Left hindlimb (tissue), 1 donor: ENCODE measurements around the gene TMEM120A.

Experiments used
- DNase-seq: peaks from one replicate; pipeline ENCODE4 v3.0.0-alpha.2; 2018

TMEM120A gene

DNA sequence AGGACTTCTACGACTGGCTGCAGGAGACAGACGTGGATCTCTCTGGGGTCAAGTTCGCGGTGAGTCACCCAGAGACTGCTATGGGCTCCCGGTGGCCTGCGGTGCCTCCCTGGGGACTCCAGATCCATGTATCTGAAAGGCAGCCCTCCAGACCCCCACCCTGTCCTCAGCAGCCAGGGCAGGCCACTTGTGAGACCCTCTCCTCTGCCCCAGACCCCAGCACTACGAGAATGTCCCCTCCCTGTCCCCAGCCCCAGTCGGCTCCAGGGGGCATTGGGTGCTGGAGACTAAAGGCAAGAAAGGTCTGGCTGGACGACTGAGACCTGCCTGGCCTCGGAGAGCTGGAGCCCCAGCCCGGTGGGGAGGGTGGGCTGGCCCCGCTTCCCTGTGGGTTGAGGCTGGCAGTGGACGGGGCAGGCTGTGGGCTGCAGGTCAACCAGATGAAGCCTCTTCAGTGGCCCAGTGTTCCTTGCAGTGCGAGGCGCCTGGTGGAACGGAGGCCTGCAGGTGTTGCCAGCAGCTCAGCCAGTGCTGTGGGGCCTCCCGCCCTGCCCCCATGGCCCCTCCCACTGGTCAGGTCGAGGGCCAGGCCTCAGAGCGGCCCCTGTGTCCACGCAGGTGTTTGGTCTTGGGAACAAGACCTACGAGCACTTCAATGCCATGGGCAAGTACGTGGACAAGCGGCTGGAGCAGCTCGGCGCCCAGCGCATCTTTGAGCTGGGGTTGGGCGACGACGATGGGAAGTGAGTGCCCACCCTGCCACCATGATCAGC is 13.8 kb downstream of the TMEM120A start:
- no peak for DNase-seq

DNA sequence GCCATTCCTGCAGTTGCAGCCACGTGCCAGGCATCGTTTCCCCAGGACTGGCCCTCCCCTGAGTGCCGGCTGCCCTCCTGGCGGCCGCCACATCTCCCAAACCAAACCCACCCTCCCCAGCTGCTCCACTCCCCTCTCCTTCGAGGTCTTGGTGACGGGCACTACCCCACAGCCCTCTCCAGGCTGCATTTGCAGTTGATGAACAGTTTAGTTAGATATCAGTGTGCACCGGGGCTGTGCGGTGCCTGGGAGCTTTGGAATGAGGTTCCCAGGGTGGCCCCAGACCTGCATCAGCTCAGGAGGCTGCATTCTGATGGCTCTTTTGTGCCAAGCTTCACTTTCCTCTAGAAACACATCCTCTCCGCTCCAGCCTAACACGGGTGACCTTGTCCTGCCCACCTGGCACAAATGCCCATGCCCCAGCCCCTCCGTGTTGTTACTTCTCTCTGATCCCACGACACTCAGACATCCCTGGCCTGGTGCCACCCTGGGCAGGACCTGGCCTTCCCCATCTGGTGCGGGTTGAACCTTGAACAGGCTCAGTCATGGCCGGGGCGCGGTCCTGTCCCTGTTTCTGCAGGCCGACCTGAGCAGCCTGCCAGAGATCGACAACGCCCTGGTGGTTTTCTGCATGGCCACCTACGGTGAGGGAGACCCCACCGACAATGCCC is 14.5 kb downstream of the TMEM120A start:
- DNase-seq = no peak

GRCh38 chr7:75977743-75978142 is 16.7 kb downstream of the TMEM120A start:
- peak; percentile 87 for DNase-seq

GRCh38 chr7:75971961-75972763 is 22.2 kb downstream of the TMEM120A start:
- DNase-seq = no peak

DNA sequence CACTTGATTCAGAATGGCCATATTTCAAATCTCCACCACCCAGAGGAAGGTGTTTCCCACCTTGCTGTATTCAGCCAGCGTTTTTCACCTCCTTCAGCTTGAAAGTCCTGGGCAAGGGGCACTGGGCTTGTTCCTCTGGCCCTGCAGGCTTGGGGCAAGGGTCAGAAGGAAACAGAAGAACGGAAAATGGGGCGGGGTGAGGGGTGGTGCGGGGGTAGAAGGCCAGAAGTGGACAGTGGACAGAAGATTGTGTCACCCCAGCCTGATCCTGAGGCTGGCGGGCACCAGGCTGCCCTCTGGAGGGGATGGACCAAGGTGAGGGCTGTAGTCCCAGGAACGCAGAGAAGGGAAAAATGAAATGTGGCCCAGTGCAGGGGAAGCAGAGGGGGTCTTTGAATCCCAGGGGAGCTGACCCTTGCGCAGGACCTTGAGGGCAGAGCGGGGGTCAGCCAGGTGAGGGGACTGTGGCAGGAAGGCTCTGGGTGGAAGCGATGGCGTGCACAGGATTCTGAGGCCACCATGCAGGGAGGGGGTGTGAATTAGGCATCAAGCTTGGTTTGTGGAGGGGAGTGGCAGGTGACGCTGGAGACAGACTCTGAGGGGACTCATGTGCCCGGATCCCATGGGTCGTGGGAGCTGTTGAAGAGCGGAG is 23.0 kb downstream of the TMEM120A start:
- no peak for DNase-seq

DNA sequence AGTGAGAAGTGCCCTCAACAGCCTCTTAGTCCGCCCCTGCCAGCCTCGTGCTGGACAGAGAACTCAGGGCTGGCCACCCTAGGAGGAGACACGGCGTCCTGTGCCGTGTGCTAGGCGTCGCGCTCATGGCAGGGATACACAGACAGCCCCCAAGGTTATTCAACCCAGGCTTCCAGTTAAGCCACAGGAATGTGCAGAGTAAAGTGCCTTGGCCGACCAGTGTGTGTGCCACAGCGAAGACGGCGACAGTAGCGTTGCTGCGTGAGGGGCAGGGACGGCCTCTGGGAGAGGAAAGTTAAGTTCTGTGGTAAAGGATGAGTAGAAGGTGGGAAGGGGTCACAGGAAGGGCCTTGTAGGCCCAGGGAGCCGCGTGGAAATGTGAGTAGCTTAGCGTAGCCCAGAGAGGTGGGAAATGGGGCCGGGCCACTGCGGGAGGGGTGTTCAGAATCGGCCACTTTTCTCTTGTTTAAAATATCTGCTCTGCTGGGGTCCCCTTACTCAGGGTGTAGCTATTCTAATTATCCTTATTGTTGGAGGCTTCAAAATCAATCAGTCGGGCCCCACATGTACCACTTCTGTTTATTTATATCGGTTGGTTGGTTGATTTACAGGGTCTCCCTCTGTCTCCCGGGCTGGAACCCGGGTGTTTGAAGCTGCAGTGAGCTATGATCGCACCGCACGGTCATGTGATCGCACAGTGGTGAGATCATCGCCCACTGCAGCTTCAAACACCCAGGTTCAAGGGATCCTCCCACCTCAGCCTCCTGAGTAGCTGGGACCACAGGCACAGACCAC is 24.5 kb downstream of the TMEM120A start:
- no peak for DNase-seq

GRCh38 chr7:75969182-75969581 is 25.2 kb downstream of the TMEM120A start:
- DNase-seq = no peak

- DNase-seq = no peak
These were observed 25.8 kb downstream of the TMEM120A start for GRCh38 chr7:75968561-75969001.

GRCh38 chr7:75968012-75968411 is 26.4 kb downstream of the TMEM120A start:
- no peak for DNase-seq

DNA sequence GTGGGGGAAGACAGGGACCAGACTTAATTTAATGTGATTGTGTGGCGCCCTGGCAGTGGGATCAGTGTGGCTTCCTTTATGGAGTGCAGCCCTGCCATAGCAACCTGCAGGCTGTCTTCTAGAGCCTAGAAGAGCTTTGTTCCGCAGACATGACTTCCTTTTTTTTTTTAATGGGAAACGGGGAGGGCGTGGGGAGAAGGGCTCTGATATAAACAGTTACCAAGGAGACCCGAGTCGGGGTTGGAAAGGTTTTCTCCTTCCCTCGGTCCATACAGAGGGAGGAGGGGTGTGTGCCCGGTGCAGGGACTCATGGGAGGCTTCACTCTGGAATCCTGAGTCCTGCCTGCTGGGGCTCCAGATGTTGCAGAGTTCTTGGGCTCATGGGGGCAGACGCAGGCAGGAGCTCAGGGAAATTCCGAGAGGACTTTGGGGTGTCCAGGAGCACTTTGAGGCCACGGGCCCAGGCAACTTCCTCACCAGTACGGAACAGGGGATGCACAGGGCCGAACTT is 26.9 kb downstream of the TMEM120A start:
- no peak for DNase-seq

DNA sequence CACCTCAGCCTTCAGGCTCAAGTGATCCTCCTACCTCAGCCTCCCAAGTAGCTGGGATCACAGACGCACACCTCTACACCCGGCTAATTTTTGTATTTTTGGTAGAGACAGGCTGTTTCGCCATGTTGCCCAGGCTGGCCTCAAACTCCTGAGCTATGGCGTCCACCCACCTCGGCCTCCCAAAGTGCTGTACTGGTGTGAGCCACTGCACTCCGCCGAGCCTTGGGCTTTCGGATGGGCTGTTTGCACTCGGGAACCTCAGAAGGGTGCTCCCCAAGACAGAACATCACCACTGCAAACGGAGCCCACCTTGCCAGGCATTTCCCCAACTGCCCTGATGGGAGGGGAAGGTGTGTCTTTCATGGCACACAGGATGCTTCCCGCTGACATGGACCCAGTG is 27.3 kb downstream of the TMEM120A start:
- no peak for DNase-seq

DNA sequence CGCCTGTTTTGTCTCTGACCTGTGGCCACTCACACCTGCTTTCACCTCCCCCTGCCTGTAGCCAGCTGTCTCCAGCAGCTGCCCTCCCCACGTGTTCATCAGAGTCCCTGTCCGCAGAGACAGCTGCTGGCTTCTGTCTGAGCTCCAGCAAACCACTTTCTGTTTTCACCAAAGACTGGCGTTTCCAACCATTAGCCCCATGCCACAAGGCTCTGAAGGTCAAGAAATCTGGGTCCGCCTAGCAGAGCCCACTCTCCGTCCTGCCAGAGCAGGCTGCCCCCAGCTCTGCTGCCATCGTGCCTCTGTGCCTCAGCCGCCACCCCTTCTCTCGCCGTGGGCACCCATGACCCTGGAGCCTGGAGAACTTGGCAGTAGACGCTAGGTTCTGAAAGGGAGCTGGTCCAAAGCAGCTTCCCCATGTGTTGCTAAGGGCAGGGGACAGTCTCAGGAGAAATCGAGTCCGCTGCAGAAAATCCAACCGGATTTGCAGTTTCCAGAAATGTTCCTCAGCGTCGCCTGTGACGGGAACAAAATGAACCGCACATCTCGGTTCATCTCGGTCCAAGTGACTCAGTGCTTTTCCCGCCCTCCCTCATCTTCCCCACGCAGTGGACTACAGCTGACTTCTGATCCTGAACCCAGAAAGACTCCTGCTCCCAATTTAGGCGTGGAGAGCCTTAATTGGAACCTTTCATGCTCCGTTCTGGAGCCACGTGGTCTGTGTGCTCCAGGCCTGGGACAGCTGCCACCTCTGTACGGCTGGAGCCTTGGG is 28.0 kb downstream of the TMEM120A start:
- DNase-seq = no peak

- DNase-seq = no peak
These were observed 28.8 kb downstream of the TMEM120A start for GRCh38 chr7:75965617-75966016.

DNA sequence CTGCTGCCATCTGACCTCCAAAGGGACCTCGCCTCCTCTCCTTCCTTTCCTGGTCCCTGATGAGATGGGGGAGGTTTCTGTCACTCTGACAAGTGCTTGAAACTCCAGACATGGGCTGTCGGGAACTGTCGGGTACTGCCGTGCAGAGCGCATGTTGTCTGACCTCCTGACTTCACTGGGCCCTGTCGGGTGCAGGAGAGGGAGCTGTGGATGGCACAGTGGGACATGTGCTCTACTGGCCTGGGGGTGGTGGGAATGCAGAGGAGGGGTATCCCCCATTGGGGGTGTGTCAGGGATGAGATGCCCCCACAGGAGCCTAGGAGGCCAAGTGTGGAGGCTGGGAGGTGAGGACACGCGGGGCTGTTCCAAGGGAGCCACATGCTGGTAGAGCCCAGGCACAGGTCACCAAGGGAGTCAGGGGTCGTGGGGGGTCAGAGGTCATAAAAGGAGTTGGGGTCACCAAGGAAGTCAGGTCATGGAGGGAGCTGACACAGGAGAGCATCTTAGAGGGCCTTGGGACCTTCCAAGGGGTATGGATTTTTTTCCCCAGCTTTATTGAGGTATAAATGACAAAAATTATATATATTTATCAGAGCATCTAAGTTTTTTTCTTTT is 30.9 kb downstream of the TMEM120A start:
- DNase-seq = no peak

DNA sequence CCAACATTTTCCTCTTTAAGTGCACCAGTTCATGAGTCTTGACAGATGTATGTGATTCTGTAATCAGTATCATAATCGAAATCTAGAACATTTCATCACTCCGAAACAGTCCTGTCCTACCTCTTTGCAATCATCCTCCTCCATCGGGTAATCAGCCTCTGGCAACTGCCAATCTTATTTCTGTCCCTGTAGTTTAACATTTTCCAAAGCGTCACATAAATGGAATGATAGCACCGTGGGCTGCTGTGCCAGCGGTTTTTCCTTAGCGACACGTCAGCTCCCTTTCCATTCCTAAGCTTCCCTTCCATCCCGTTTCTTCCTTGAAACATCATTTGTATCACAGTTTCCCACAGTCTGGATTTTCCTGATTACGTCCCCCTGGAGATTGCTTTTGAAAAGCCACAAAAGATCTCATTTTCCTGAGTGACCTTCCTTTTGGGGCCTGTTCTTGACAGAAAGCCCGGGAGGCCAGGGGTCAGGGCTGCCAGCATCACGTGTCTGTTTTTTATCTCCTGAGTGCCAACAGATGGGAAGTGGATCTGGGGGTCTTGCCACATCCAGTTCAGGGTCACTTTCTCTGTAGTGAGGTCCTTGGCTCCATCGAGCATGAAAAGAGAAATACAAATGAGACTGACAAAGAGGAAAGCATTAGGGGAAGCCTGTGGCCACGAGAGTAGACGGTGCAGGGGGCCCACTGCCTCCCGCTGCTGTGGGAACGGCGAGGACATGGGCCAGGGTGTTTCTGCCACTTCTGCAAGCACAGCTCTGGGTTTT is 31.6 kb downstream of the TMEM120A start:
- no peak for DNase-seq

- DNase-seq = no peak
These were observed 33.2 kb downstream of the TMEM120A start for GRCh38 chr7:75961218-75961617.

GRCh38 chr7:75960372-75960771 is 34.0 kb downstream of the TMEM120A start:
- DNase-seq = no peak

- no peak for DNase-seq
These were observed 35.4 kb downstream of the TMEM120A start for GRCh38 chr7:75958802-75959543.
